Stimulated activated CD4-positive, alpha-beta T cell treated with anti-CD3 and anti-CD28 coated beads, TNF-alpha, amount 100 ng/mL, for 4 hours (primary cell): Measurements from ENCODE around the gene SELPLG.
A peak's percentile ranks its signal among the peaks of the same experiment; 100 is the strongest.
"Not testable (repeated sequence)": the region's sequence is repeated elsewhere in the genome, so short reads cannot be mapped to it uniquely, and the experiment has no call there.

Experiments used
- DNase-seq, 3 experiments: peaks; one replicate each; pipeline ENCODE4 v3.0.0-alpha.2; 2020; ENCODE audit warnings: low read depth in 3 of 3

Gene SELPLG

DNA sequence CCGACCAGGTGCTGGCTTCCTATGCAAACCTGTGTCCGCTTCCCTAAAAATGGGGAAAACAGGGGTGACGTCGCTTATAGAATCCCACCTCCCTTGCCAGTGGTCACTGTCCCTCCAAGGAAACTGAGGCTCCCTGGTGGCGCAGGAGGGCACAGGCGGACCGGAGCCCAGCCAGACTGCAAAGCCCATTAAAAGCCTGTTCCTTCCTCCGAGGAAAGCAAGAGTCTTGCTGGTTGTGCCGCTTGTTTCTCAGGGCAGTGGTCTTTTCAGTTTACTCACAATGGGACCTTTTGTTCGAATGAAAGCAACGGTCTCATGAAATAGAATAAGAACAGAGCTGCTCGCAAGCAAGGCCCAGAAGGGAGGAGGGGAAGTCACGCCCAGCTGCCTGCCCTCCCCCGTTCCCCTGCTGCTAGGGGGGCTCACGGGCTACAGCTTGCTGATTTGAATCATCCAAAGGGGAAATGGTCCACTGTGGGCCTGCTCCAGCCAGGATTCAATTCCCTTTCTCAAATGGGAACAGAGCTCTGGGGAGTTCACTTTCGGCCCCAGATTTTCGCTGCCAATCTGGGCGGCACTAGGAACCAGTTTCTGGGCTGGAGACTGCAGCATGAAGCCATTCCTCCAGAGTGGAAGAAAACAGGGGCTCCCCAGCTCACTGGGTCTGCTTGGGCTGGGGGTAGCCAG is 4.6 kb upstream of the SELPLG start:
- no peak for DNase-seq

DNA sequence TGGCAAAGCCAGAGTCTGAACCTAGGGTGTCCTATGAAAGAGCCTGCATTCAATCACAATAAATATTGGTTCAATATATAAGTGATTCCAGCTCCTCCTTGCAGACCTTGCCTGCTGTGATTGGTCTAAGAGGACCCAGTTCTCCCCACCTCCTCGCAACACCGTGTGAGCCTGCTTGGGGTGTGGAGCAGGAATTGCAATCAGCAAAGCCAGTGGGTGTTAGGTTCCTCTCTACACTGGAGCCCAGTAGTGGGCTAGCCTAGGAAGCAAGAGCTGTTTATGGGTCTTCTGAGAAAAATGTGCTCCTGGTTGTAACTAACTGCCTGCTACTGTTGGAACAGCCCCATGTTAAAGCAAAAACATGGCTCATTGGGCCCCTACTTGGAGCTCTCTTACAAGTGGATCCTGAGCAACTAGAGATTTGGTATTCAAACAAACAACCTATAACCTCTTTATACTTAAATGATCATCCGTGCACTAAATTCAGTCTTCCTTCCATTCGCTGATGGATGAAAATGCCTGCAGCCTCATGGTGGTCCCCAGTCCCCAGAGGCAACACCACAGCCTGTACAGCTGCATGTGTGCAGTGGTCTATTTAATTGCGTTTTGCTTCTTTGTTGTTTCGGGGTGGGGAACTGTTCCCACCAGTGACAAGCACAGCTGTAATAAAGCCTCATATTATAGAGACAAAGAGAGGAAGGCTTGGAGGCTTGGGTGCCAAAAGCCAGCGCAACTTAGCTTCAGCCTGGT is 3.7 kb upstream of the SELPLG start:
- DNase-seq = no peak

DNA sequence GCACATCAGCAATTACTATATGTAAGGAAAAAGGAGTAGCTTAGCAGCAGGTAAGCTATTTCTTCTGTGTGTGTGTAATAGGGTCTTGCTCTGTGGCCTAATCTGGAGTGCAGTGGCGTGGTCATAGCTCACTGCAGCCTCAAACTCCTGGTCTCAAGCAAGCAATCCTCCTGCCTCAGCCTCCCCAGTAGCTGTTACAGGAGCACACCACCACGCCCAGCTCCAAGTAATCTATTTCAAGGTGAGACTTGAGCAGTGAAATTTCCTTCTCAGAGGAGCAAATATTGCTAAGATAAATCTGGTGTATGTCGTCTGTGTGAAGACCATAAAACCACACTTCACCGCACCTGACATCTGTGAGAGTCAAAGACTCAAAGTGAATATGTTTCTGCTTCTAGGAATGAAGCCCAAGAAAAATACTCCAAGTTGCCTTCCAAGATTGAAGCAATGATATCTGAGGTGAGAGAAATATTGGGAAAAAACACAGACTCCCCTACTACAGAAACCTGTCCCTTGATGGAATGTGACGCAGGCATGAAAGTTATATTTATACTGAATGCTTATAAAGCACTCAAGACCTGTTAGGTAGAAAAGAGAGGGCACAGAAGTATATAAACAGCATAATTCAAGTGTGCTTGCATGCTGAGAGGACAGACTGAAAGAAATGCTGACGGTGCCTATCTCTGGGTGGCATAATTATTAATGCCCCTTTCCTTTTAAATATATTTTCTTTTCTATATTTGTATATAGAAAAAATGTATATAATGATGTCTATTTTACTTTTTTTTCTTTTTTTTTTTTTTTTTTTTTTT is 2.5 kb upstream of the SELPLG start:
- no peak for DNase-seq

DNA sequence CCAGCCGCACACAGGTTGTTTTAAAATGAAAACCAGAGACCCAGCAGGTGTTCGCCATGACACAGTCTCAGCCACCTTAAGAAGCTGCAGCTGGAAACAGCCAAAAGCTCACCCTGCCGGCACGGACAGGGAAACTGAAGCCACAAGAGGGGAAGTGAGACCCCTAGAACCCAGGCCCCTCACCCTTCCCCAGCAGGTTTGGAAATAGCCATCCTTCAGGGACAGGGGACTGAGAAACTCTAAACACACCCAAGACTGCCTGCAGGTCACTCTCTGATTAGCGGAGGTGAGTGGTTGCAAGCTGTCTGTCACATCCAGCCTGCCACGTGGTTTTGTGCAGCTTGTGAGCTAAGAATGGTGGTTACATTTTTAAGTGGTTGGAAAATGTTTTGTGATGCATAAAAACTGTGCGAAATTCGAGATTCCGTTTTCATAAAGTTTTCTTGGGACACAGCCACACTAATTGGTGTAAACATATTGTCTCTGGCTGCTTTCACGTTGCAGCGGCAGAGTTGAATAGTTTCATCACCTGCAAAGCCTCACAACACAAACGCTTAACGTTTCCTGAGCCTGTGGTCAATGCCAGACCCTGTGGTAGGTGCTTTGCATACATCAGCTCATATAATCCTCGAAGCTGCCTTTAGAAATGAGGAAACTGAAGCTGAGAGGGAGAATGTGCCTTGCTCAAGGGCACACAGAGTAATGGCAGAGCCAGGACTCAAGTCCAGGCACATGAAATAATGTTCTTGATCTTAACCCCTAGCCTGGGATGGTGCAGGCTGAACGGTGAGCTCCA is 1.7 kb upstream of the SELPLG start:
- DNase-seq = no peak

DNA sequence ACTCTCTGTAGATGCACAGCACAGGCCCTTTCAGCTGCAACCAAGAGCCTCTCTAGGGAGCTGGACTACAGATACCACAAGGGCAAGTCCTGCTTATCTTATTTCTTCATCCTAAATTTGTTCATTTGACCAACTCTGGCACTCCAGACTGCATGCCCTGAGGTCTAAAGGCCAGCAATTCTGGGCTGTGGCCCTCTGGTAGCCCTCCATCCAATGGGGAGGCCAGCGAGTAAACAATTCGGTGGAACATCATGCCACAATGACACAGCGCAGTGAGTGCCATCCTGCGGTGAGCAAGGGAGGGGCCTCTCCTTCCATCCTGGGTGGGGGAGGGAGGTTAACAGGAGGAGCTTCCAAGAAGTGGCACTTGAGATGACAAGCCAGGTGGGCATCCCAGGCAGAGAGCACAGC is 652 bp upstream of the SELPLG start:
- no peak for DNase-seq

DNA sequence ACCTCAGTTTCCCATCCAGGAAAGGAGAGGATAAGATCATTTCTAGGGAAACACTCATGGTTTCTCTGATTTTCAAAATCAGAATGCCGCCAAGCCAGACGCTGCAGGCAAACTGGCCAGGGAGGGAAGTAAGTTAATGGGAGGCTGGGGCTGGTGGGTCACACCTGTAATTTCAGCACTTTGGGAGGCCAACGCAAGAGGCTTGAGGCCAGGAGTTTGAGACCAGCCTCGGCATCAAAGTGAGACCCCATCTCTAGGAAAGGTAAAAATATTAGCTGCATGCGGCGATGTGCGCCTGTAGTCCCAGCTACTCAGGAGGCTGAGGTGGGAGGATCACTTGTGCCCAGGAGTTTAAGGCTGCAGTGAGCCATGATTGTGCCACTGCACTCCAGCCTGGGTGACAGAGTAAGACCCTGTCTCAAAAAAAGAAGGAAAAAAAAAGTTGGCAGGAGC is 587 bp downstream of the SELPLG start:
- no peak for DNase-seq

DNA sequence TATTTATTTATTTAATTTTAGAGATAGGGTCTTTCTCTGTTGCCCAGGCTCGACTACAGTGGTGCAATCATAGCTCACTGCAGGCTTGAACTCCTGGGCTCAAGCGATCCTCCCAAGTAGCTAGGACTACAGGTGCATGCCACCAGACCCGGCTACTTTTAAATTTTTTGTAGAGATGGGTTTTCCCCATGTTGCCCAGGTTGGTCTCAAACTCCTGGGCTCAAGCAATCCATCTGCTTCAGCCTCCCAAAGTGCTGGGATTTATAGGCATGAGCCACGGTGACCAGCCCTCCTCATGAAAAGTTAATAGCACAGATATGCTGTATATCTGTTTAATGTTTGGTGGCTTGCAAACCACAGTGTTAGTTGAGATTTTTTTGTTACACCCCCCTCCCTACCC is 2.4 kb downstream of the SELPLG start:
- DNase-seq = not testable (repeated sequence)

DNA sequence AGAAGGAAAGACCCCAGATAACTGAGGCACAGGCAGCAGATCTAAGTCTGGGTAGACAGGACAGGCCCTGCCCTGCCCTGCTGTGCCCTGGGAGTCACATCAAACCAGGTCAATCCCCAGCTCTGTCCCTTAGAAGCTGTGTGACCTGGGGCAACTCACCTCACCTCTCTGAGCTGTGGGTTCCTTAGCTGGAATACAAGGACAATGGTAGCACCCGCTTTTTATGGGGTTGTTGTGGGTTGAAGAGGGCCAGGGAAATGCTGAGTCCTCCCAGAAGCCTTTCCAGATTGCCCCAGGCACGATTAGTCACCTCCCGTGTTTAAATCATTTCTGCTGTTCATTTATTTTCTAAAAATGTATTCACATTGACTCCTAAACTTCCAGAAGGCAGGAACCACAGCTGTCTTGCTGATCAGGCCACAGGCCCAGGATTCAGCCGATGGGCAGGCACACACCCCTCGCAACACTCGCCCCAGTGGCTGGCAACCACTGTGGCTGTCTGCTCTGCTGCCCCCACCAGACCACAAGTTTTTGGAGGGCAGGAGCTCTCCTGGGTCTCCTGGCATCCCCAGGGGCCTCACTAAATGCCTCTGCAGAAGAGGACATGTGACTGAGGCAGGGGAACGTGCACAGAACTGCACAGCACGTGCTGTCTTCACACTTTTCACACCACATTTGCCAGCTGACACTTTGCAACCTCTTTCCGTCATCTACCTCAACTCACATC is 3.0 kb downstream of the SELPLG start:
- DNase-seq = no peak

DNA sequence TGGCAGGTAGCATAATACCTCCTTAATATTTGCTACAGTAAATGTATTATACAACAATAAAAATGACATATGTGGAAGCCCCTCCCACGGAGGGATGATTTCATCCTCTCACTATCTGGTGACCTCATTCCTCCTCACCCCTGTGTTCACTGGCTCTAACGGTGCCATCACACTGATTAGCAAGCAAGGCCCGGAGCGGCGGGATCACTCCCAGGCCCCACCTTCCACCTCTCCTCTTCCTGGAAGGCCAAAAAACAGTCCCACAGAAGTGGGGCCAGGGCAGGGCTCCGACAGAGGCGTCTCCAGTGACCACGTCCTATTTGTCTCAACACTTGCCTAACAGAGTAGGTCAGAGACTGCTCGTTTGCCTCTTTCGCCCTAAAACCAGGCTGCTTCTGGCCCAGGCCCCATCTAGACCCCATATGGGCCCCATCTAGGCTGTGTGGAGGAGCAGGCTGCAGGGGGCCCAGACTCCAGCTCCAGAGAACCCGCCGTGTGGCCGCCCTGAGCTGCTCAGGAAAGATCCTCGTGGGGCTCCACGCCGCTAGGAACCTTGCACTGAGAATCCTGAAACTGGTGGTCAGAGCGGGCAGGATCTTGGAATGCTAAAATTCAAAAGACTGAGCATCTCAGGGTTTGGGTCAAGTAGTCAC is 3.7 kb downstream of the SELPLG start:
- peak in 2 of 3 experiments; percentile 31 to 38 for DNase-seq

DNA sequence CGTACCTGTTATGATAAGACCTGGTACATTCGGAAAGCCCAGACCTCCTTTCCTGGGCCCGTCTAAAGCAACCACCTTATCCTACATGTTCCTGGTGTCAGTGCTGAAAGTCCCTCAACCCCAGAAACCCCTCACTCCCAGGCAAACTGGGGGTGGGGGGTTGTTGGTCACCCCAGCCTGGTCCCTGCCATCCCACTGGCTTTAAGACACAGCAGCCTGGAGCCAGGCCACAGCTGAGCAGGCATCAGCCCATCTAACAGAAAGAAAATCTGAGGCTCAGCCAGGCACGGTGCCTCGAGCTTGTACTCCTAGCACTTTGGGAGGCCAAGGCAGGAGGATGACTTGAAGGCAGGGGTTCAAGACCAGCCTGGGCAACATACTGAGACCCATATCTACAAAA is 4.5 kb downstream of the SELPLG start:
- DNase-seq = no peak

DNA sequence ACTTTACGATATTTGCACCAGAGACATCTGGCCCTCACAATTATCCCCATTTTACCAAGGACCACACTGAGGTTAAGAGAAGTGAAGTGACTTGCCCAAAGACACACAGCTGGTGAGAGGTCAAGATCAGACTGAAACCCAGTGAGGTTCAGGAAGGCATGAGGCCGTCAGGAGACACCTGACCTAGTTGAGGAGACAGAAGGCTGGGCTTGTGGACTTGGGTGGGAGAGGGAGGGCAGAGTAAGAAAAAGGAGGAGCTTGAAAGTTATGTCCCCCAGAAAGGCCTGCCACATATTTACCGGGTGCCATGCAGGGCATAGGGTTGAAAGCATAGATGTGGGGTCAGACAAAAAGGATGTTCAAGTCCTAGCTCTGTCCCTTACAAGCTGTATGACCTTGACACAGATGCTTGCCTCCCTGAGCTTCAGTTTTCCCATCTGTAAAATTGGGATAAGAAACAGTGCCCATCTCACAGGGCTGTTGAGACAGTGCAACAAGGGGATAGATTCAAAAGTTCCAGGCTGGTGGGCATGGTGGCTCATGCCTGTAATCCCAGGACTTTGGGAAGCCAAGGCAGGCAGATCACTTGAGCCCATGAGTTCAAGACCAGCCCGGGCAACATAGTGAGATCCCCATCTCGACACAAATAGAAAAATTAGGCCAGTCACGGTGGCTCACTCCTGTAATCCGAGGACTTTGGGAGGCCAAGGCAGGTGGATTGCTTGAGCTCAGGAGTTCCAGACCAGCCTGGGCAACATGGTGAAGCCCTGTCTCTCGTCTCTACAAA is 6.4 kb downstream of the SELPLG start:
- DNase-seq = no peak

DNA sequence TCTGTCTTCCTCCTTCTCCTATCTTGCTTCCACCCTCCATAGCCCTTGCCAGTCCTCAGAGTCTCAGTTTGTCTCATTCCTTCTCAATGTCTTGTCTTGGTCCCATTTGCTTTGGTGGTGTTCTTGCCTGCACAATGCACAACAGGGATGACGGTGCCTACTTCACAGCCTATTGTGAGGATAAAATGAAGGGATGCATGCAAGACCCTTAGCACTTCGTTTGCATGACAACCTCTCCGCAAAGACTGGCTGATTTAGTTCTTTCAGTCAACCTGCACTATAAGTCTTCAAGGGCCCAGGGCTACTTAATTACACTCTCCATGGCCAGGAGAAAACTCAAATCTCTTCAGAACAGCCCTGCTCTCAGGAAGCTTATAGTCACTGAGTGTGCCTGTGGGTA is 8.5 kb downstream of the SELPLG start:
- no peak for DNase-seq

DNA sequence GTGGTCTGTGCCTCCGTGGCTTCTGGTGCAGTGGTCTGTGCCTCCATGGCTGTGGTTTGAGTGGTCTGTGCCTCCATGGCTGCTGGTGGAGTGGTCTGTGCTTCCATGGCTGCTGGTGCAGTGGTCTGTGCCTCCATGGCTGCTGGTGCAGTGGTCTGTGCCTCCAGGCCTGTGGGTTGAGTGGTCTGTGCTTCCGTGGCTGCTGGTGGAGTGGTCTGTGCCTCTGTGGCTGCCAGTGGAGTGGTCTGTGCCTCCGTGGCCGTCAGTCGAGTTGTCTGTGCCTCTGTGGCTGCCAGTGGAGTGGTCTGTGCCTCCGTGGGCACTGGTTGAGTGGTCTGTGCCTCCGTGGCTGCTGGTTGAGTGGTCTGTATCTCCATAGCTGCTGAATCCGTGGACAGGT is 10.1 kb downstream of the SELPLG start:
- no peak for DNase-seq

DNA sequence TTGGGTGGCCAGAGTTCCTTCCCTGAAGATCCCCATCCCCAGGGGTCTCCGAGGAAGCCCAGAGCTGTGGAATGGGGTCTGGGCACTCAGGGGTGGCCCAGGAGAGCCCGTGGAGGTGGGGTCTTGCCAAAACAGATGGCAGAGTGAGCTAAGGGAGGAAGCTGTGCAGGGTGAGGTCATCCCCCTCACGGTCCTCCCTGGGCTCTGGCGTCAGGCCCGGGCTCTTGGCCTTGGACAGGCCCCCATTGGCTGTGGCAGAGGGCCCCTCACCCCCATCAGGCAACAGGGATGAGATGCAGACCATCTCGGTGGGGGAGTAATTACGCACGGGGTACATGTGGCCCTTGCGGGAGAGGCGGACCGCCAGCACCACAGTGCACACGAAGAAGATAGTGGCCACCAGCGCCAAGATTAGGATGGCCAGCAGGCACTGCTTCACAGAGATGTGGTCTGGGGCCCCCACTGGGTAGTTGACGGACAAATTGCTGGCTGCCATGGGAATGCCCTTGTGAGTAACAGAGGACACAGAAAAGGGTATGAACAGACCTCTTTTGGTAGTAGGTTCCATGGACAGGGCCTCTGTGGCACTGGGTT is 10.7 kb downstream of the SELPLG start:
- no peak for DNase-seq

DNA sequence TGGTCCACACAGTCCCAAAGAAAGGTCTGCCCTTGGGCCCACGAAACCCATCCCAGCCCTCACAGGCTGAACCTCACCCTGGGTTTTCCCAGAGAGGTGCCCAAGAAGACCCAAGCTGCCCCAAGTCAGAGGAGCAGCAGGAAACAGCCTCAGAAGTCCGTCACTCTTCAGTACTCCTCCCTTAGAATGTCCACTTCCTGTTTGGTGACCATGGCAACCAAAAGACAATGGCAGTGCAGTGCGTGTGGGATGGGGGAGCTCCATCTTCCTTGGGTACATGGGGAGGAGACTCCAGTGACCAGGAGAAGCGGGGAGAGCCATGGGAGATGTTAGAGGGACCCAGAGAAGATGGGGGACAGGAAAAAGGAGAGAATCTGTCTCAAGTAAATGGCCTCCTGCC is 11.3 kb downstream of the SELPLG start:
- DNase-seq = no peak

DNA sequence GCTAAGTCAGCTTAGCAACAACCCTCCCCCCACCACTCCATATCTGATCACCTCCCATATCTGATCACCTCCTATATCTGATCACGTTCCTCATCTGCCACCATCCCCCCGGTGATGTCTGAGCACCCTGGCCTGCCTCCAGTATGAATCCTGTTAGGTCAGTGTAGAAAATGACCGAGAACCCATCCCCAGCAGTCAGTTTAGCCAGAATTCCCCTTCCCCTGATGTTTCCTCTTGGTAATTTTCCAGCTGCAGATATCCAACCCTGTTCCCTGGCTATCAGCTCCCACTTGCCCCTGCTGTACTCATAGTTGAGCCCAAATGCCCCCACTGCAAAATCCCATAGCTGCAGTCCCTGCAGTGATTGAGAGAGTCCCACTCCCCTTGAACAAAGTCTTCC is 12.5 kb downstream of the SELPLG start:
- DNase-seq = no peak

DNA sequence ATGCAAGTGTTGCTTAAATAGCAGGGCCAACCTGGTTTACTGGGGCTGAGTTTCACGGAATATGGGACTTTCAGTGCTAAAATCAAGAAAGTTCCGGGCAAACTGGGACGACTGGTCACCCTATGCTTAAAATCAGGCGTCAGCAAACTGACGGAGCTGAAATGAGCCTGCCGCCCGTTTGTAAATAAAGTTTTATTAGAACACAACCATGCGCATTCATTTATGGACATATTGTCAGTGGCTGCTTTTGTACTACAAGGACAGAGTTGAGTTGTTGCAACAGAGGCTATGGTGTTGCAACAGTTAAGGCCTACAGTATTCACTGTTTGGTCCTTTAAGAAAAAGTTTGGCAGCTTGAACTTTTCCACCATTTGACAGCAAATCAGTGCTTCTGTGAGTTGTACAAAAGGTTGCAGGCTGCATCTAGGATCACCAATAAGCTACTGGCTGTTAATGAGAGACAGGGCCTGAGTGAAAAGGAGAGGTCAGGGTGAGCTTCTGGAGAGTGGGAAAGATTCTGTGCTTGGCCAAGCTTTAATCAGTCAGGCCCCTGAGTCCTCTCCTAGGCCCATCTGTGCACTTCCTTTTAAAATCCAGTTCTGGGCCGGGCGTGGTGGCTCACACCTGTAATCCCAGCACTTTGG is 13.3 kb downstream of the SELPLG start:
- no peak for DNase-seq

DNA sequence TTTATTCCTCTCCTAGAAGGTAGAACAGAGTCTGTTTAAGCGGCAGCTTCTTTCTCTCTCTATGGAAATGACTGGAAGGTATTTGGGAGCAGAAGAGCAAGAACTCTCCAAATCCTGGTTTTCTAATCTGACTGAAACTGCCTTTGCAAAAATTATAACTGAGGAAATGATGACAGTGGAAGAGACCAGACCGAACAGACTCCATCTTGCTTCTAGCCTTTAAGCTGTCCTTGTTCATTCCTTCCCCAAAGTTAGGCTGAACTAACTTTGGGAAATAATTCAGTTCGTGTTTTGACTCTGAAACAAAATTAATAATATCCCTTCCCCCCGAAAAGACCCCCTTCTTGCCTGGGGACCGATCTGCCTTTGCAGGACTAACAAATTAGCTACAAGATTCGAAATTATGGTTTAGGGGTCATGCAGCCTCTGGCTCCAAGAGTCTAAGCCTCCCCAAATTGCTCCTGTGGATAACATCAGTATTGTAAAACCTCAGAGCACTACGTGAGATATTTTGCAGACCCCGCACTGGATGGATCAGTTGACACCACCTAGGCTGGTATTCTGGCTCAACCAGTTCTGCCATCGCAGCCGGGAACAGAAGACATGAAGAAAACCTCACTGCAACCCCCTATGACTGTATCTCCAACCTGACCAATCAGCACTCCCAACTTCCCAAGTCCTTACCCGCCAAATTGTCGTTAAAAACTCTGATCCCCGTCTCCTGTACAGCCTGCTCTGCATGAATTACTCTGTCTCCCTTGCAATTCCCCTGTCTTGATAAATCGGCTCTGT is 14.1 kb downstream of the SELPLG start:
- no peak for DNase-seq
